K562 (cell line): Measurements from ENCODE around the gene MIP. TPM values are rescaled to one million over a fixed set of nuclear protein-coding genes. Genes with fewer than 3 reads are reported as not detected.

ENCODE experiments used
- CBX1 ChIP-seq: sonication (generic); IDR thresholded peaks from 2 replicates; pipeline ENCODE4 v1.6.1; 2016; ENCODE audit warnings: antibody characterized with exemption, low read depth, mild to moderate bottlenecking
- KAT7 ChIP-seq: sonication (generic); formaldehyde crosslinking; IDR thresholded peaks from 2 replicates; pipeline ENCODE4 v1.8.0; 2022; ENCODE audit warnings: missing genetic modification reagents, mild to moderate bottlenecking, borderline replicate concordance
- SP2 ChIP-seq: IDR thresholded peaks from 2 replicates; pipeline ENCODE4 v1.6.1; 2011; ENCODE audit warnings: mild to moderate bottlenecking, low read depth, low read length, moderate library complexity; ENCODE audit not compliant: poor library complexity, severe bottlenecking; ENCODE audit errors: extremely low read depth
- XRCC4 ChIP-seq: IDR thresholded peaks from one replicate; pipeline ENCODE4 v1.6.1; 2011; ENCODE audit not compliant: insufficient read depth, insufficient read length; ENCODE audit errors: extremely low read depth
- ZNF121 ChIP-seq: sonication (generic); formaldehyde crosslinking; conservative IDR thresholded peaks from 2 replicates; pipeline ENCODE4 v1.8.0; 2022; ENCODE audit warnings: missing genetic modification reagents
- ZNF41 ChIP-seq: fragments of 250-450 bp; sonication (Bioruptor Pico); conservative IDR thresholded peaks from 2 replicates; pipeline ENCODE4 v1.4.0; 2020; ENCODE audit warnings: mild to moderate bottlenecking
- polyA plus RNA-seq, 8 experiments: library from polyadenylated mRNA; depleted of rRNA in 4 of 8; stranded (reverse) in 5 of 8; unstranded in 3 of 8; fragments of >200 nt; fragmentation: Nextera tagmentation in 2 of 8; fragmentation: Illumina TruSeq in 1 of 8; extraction: Ambion mirVana in 2 of 8; extraction: Trizol in 1 of 8; gene quantifications; 2 replicates each; pipeline versions ENCODE4 v1.2.1 to v1.2.3, GENCODE V29; 2011 to 2014; ENCODE audit warnings: inconsistent platforms in 1 of 8, missing spikeins in 1 of 8
- total RNA-seq, 7 experiments: library from RNA; depleted of rRNA in 6 of 7; stranded (reverse); fragments of >200 nt in 6 of 7; fragmentation: Illumina TruSeq in 2 of 7; extraction: Trizol in 2 of 7; gene quantifications; 2 replicates each; pipeline versions ENCODE4 v1.2.1 to v1.2.3, GENCODE V29; 2011 to 2021; ENCODE audit warnings: low replicate concordance in 1 of 7
- TF ChIP-seq, protein P1 (sequence below), 2 experiments: fragments of 150-350 bp in 1 of 2; IDR thresholded peaks; 2 replicates each; pipeline ENCODE4 v1.6.1; 2012 to 2016; ENCODE audit warnings: low read depth in 2 of 2, low read length in 2 of 2, mild to moderate bottlenecking in 1 of 2, moderate library complexity in 1 of 2
- TF ChIP-seq, protein P2 (sequence below): fragments of 450-650 bp; IDR thresholded peaks from 2 replicates; pipeline ENCODE4 v1.6.1; 2016
- TF ChIP-seq, protein P3 (sequence below): sonication (generic); formaldehyde crosslinking; IDR thresholded peaks from 2 replicates; pipeline ENCODE4 v1.9.0; 2022; ENCODE audit warnings: mild to moderate bottlenecking, missing genetic modification reagents
- TF ChIP-seq, protein P4 (sequence below), 2 experiments: IDR thresholded peaks; 2 replicates each; pipeline ENCODE4 v1.6.1; 2011; ENCODE audit warnings: borderline replicate concordance in 1 of 2, control low read depth in 1 of 2, low read depth in 1 of 2, low read length in 1 of 2, mild to moderate bottlenecking in 1 of 2, mixed read lengths in 1 of 2, moderate library complexity in 1 of 2; ENCODE audit not compliant: insufficient read depth in 1 of 2, insufficient read length in 1 of 2, poor library complexity in 1 of 2, severe bottlenecking in 1 of 2; ENCODE audit errors: extremely low read depth in 1 of 2
- TF ChIP-seq, protein P5 (sequence below): fragments of 250-450 bp; sonication (Bioruptor Pico); IDR thresholded peaks from 2 replicates; pipeline ENCODE4 v1.4.0; 2020

Gene MIP
- total and polyA plus RNA-seq, 9 of the 15 experiments (the other 6 are each of a cell fraction or from before 2014, with no cell fraction given), result 0.09 to 0.36 (median 0.19) TPM; not detected in 5

DNA sequence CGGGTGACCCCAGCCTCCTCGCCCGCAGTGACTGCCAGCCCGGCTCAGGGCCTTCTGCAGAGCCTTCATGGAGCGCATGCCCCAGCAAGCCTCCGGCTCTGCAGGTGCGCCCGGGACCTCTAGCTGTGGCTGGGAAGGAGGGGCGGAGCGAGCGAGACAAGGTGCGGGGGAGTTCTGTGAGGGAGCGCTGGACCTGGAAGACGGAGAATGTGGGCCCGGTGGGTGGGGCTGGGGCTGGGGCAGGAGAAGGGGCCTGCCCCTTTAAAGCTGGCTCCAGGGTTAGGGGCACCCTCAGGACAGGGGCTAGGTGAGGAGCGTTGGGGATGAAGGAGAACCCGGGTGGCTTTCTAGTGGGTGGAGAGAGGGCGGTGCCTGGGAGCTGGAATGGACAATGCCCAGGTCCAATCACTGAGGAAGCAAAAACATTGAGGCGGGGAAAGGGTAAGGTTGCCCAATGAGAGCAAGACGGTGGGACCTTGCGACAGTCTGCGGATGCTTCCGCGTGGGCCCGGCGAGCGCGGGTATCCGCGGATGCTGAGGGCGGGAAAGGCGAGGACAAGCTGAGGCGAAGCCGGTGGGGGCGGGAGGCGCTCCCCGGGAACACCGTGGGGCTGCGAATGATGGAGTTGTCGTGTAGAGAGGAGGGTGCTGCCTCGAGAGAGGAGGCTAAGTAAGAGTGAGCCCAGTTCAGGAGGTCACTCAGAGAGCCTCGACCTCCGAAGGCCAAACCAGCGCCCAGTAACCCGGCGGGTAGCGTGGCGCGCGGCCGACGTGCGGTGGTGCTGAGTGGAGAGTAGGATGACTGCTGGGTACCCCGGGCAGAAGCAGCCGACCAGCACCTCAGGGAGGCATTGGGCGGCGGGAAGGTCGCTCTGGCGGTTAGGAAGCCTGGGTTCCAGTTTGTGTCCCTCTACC lies 33.8 kb upstream of the MIP start, which contains the start of gene GLS2 (continued):
- TF ChIP-seq, protein P1, sequence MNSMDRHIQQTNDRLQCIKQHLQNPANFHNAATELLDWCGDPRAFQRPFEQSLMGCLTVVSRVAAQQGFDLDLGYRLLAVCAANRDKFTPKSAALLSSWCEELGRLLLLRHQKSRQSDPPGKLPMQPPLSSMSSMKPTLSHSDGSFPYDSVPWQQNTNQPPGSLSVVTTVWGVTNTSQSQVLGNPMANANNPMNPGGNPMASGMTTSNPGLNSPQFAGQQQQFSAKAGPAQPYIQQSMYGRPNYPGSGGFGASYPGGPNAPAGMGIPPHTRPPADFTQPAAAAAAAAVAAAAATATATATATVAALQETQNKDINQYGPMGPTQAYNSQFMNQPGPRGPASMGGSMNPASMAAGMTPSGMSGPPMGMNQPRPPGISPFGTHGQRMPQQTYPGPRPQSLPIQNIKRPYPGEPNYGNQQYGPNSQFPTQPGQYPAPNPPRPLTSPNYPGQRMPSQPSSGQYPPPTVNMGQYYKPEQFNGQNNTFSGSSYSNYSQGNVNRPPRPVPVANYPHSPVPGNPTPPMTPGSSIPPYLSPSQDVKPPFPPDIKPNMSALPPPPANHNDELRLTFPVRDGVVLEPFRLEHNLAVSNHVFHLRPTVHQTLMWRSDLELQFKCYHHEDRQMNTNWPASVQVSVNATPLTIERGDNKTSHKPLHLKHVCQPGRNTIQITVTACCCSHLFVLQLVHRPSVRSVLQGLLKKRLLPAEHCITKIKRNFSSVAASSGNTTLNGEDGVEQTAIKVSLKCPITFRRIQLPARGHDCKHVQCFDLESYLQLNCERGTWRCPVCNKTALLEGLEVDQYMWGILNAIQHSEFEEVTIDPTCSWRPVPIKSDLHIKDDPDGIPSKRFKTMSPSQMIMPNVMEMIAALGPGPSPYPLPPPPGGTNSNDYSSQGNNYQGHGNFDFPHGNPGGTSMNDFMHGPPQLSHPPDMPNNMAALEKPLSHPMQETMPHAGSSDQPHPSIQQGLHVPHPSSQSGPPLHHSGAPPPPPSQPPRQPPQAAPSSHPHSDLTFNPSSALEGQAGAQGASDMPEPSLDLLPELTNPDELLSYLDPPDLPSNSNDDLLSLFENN (IDR thresholded peaks at IDR 0.05; ENCODE audit: low read depth in 2 of 2, low read length in 2 of 2), result no peak
- TF ChIP-seq SP2 (peak; percentile 25), ZNF121 (CRISPR knock-in tag) (no peak), KAT7 (CRISPR knock-in tag) (no peak), XRCC4 (no peak), ZNF41 (no peak), CBX1 (no peak)
- TF ChIP-seq, protein P2, sequence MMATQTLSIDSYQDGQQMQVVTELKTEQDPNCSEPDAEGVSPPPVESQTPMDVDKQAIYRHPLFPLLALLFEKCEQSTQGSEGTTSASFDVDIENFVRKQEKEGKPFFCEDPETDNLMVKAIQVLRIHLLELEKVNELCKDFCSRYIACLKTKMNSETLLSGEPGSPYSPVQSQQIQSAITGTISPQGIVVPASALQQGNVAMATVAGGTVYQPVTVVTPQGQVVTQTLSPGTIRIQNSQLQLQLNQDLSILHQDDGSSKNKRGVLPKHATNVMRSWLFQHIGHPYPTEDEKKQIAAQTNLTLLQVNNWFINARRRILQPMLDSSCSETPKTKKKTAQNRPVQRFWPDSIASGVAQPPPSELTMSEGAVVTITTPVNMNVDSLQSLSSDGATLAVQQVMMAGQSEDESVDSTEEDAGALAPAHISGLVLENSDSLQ, result peak; percentile 92
- TF ChIP-seq, protein P3, sequence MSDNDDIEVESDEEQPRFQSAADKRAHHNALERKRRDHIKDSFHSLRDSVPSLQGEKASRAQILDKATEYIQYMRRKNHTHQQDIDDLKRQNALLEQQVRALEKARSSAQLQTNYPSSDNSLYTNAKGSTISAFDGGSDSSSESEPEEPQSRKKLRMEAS (CRISPR knock-in tag), result 0 out of 2 replicates have a peak, but pooled peaks have one; percentile 23
- TF ChIP-seq, protein P4, sequence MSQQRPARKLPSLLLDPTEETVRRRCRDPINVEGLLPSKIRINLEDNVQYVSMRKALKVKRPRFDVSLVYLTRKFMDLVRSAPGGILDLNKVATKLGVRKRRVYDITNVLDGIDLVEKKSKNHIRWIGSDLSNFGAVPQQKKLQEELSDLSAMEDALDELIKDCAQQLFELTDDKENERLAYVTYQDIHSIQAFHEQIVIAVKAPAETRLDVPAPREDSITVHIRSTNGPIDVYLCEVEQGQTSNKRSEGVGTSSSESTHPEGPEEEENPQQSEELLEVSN (IDR thresholded peaks at IDR 0.05; ENCODE audit: borderline replicate concordance in 1 of 2, extremely low read depth in 1 of 2, insufficient read depth in 1 of 2, insufficient read length in 1 of 2, low read depth in 1 of 2, low read length in 1 of 2, poor library complexity in 1 of 2, severe bottlenecking in 1 of 2), result peak; percentile 73 to 79
- TF ChIP-seq, protein P5, sequence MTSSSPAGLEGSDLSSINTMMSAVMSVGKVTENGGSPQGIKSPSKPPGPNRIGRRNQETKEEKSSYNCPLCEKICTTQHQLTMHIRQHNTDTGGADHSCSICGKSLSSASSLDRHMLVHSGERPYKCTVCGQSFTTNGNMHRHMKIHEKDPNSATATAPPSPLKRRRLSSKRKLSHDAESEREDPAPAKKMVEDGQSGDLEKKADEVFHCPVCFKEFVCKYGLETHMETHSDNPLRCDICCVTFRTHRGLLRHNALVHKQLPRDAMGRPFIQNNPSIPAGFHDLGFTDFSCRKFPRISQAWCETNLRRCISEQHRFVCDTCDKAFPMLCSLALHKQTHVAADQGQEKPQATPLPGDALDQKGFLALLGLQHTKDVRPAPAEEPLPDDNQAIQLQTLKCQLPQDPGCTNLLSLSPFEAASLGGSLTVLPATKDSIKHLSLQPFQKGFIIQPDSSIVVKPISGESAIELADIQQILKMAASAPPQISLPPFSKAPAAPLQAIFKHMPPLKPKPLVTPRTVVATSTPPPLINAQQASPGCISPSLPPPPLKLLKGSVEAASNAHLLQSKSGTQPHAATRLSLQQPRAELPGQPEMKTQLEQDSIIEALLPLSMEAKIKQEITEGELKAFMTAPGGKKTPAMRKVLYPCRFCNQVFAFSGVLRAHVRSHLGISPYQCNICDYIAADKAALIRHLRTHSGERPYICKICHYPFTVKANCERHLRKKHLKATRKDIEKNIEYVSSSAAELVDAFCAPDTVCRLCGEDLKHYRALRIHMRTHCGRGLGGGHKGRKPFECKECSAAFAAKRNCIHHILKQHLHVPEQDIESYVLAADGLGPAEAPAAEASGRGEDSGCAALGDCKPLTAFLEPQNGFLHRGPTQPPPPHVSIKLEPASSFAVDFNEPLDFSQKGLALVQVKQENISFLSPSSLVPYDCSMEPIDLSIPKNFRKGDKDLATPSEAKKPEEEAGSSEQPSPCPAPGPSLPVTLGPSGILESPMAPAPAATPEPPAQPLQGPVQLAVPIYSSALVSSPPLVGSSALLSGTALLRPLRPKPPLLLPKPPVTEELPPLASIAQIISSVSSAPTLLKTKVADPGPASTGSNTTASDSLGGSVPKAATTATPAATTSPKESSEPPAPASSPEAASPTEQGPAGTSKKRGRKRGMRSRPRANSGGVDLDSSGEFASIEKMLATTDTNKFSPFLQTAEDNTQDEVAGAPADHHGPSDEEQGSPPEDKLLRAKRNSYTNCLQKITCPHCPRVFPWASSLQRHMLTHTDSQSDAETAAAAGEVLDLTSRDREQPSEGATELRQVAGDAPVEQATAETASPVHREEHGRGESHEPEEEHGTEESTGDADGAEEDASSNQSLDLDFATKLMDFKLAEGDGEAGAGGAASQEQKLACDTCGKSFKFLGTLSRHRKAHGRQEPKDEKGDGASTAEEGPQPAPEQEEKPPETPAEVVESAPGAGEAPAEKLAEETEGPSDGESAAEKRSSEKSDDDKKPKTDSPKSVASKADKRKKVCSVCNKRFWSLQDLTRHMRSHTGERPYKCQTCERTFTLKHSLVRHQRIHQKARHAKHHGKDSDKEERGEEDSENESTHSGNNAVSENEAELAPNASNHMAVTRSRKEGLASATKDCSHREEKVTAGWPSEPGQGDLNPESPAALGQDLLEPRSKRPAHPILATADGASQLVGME (CRISPR knock-in tag), result no peak
